Fibroblast of lung (primary cell): ENCODE measurements around the gene MYMX.

ENCODE experiments used
- CTCF ChIP-seq, 2 donors: IDR thresholded peaks in 1 of 2; conservative IDR thresholded peaks in 1 of 2; 1 replicate in 1 of 2; 2 replicates in 1 of 2; pipeline ENCODE4 v1.5.1; 2011 to 2012; ENCODE audit warnings: low read length in 2 of 2, control low read depth in 1 of 2, inconsistent platforms in 1 of 2, low read depth in 1 of 2, mild to moderate bottlenecking in 1 of 2
- EZH2 ChIP-seq: IDR thresholded peaks from 2 replicates; pipeline ENCODE4 v1.5.1; 2012; ENCODE audit warnings: low read length, control low read depth, mild to moderate bottlenecking; ENCODE audit errors: missing control alignments

GRCh38 chr6:44220913-44221290, 4.2 kb downstream of the MYMX start:
- TF ChIP-seq CTCF (conservative IDR thresholded peaks at IDR 0.05 in 1 of 2, IDR thresholded peaks at IDR 0.05 in 1 of 2; ENCODE audit: low read depth in 1 of 2, low read length in 2 of 2) = no peak
- no peak for TF ChIP-seq EZH2
